HepG2 (cell line): Measurements from ENCODE around the gene ZDHHC7. TPM values are rescaled to one million over a fixed set of nuclear protein-coding genes. Genes with fewer than 3 reads are reported as not detected.

Experiments used
- ATAC-seq: fragments of 200-7000 bp; cut with Tn5 transposase; 3 replicates; pipeline ENCODE4 v1.9.1; 2020; ENCODE audit warnings: mild to moderate bottlenecking, moderate library complexity
- BruUV-seq: library from RNA; stranded (reverse); fragments of 400-500 nt; replicated peaks from 2 replicates; lab custom pipeline; 2021; lab: Mats Ljungman, UMichigan
- CTCF ChIA-PET: fragments of 300-600 bp; formaldehyde crosslinking; extraction: SDS; loops from one replicate; lab custom pipeline; 2021; ENCODE audit warnings: low total read pairs, inconsistent platforms, low intra/inter-chr PET ratio; lab: Yijun Ruan, JAX
- POLR2A ChIA-PET: fragments of 350-600 bp; sonication (Branson Sonifier 250); formaldehyde crosslinking; loops from one replicate; lab custom pipeline; 2020; ENCODE audit warnings: antibody characterized with exemption, inconsistent platforms; lab: Yijun Ruan, JAX
- DNase-seq: peaks from one replicate; pipeline ENCODE4 v3.0.0-alpha.2; 2015; ENCODE audit warnings: low spot score
- FAIRE-seq: peaks from 3 replicates; lab custom pipeline; 2011; peaks lifted over from hg19 to GRCh38; lab: Jason Lieb, UNC
- H2AFZ ChIP-seq: one replicate; pipeline ENCODE4 v1.6.1; 2011; ENCODE audit warnings: low read length, inconsistent platforms
- H3K27ac ChIP-seq: fragments of 300-600 bp; 3 replicates; pipeline ENCODE4 v1.8.0; 2011; ENCODE audit warnings: mixed run types, mild to moderate bottlenecking, mixed read lengths, low read length, inconsistent platforms; ENCODE audit not compliant: insufficient read depth; ENCODE audit errors: extremely low read length
- H3K27me3 ChIP-seq, 2 experiments: fragments of 200-600 bp in 1 of 2; 2 replicates in 1 of 2; 3 replicates in 1 of 2; pipeline versions ENCODE4 v1.6.0 to v1.8.0; 2011; ENCODE audit warnings: low read length in 2 of 2, mild to moderate bottlenecking in 2 of 2, moderate library complexity in 2 of 2, inconsistent platforms in 1 of 2; ENCODE audit not compliant: insufficient read depth in 2 of 2, control insufficient read depth in 1 of 2
- H3K36me3 ChIP-seq, 2 experiments: fragments of 200-600 bp in 1 of 2; replicated peaks in 1 of 2; 2 replicates in 1 of 2; 3 replicates in 1 of 2; pipeline versions ENCODE4 v1.5.1 to v1.8.0; 2011; ENCODE audit warnings: low read length in 2 of 2, inconsistent platforms in 1 of 2; ENCODE audit not compliant: insufficient read depth in 2 of 2, control insufficient read depth in 1 of 2
- H3K4me1 ChIP-seq: 2 replicates; pipeline ENCODE4 v1.5.1; 2012; ENCODE audit warnings: low read length, inconsistent platforms; ENCODE audit not compliant: insufficient read depth
- H3K4me2 ChIP-seq: 2 replicates; pipeline ENCODE4 v1.6.0; 2011; ENCODE audit warnings: low read depth, low read length, inconsistent platforms
- H3K4me3 ChIP-seq, 3 experiments: fragments of 200-600 bp in 1 of 3; sonication (generic), shearing (Covaris generic) in 1 of 3; replicated peaks in 1 of 3; 2 replicates each; pipeline ENCODE4 v1.5.1; 2011 to 2016; ENCODE audit warnings: low read length in 3 of 3, inconsistent platforms in 2 of 3, low read depth in 2 of 3, mild to moderate bottlenecking in 2 of 3, control low read depth in 1 of 3, mixed read lengths in 1 of 3; ENCODE audit not compliant: insufficient read depth in 1 of 3
- H3K79me2 ChIP-seq: one replicate; pipeline ENCODE4 v1.6.1; 2011; ENCODE audit warnings: low read length, inconsistent platforms; ENCODE audit not compliant: insufficient read depth
- H3K9ac ChIP-seq: 2 replicates; pipeline ENCODE4 v1.6.0; 2011; ENCODE audit warnings: mild to moderate bottlenecking, low read depth, low read length, inconsistent platforms; ENCODE audit not compliant: insufficient read depth
- H3K9me3 ChIP-seq: 2 replicates; pipeline ENCODE4 v1.5.1; 2012; ENCODE audit warnings: mild to moderate bottlenecking, low read length
- H4K20me1 ChIP-seq: 2 replicates; pipeline ENCODE4 v1.6.0; 2011; ENCODE audit warnings: inconsistent platforms, mild to moderate bottlenecking, low read length, moderate library complexity; ENCODE audit not compliant: insufficient read depth
- AHR ChIP-seq: IDR thresholded peaks from 2 replicates; pipeline ENCODE4 v1.6.1; 2018; ENCODE audit warnings: missing genetic modification reagents, missing compliant biosample characterization
- BORCS8-MEF2B ChIP-seq: sonication (generic); formaldehyde crosslinking; IDR thresholded peaks from 2 replicates; pipeline ENCODE4 v1.8.0; 2022; ENCODE audit warnings: mild to moderate bottlenecking, missing genetic modification reagents
- GPBP1L1 ChIP-seq: sonication (generic); formaldehyde crosslinking; IDR thresholded peaks from 2 replicates; pipeline ENCODE4 v1.5.0; 2020; ENCODE audit warnings: mild to moderate bottlenecking, missing genetic modification reagents
- TRIM24 ChIP-seq: sonication (generic); formaldehyde crosslinking; IDR thresholded peaks from 2 replicates; pipeline ENCODE4 v1.8.0; 2022; ENCODE audit warnings: mild to moderate bottlenecking, missing genetic modification reagents
- ZMYM3 ChIP-seq: sonication (generic); formaldehyde crosslinking; IDR thresholded peaks from 2 replicates; pipeline ENCODE4 v1.5.1; 2020; ENCODE audit warnings: mild to moderate bottlenecking, missing genetic modification reagents
- ZNF10 ChIP-seq: sonication (generic); formaldehyde crosslinking; IDR thresholded peaks from 2 replicates; pipeline ENCODE4 v1.4.0; 2020; ENCODE audit warnings: mild to moderate bottlenecking, low read depth, missing genetic modification reagents, borderline replicate concordance
- ZNF276 ChIP-seq: sonication (generic); formaldehyde crosslinking; IDR thresholded peaks from 2 replicates; pipeline ENCODE4 v1.4.0; 2020; ENCODE audit warnings: mild to moderate bottlenecking, low read depth, missing genetic modification reagents
- WGBS: methylation state at CpG from one replicate; pipeline ENCODE4 v1.1.6; 2017; ENCODE audit warnings: low lambda C conversion rate; 5-methylcytosine and 5-hydroxymethylcytosine counted together
- in situ Hi-C: cut with HindIII; loops from 2 replicates; pipeline ENCODE4 v1.10.0; 2017; ENCODE audit warnings: low pct_unique_long_range_greater_than_20kb; ENCODE audit not compliant: extremely low pct_ligation_motif_present
- intact Hi-C: fragments of 100-400 bp; cut with micrococcal nuclease; formaldehyde crosslinking; loops from one replicate; pipeline ENCODE4 v1.10.0; 2022; ENCODE audit not compliant: unreplicated experiment
- polyA plus RNA-seq, 8 experiments: library from polyadenylated mRNA; depleted of rRNA in 3 of 8; stranded (reverse) in 7 of 8; unstranded in 1 of 8; fragments of >200 nt; fragmentation: Illumina TruSeq in 4 of 8; extraction: Trizol in 4 of 8; gene quantifications; 2 replicates each; pipeline versions ENCODE4 v1.2.1 to v1.2.3, GENCODE V29; 2011 to 2016; ENCODE audit warnings: low read depth in 4 of 8, missing spikeins in 1 of 8, mixed read lengths in 1 of 8; ENCODE audit not compliant: insufficient read depth in 1 of 8
- total RNA-seq, 5 experiments: library from RNA; depleted of rRNA; stranded (reverse); fragments of >200 nt; fragmentation: Illumina TruSeq; extraction: Trizol; gene quantifications; 2 replicates each; pipeline ENCODE4 v1.2.3, GENCODE V29; 2016; ENCODE audit warnings: low read depth in 1 of 5
- TF ChIP-seq, protein P1 (sequence below): sonication (generic); formaldehyde crosslinking; IDR thresholded peaks from 2 replicates; pipeline ENCODE4 v1.4.0; 2020; ENCODE audit warnings: mild to moderate bottlenecking, missing genetic modification reagents, borderline replicate concordance
- TF ChIP-seq, protein P2 (sequence below): sonication (generic); formaldehyde crosslinking; IDR thresholded peaks from 2 replicates; pipeline ENCODE4 v1.5.0; 2020; ENCODE audit warnings: missing genetic modification reagents
- TF ChIP-seq, protein P3 (sequence below): IDR thresholded peaks from 2 replicates; pipeline ENCODE4 v1.6.1; 2016; ENCODE audit warnings: low read depth

Gene ZDHHC7
- total and polyA plus RNA-seq, 2 of the 13 experiments (the other 11 are each of a cell fraction or from before 2014, with no cell fraction given) = 46.8 to 67.6 TPM

DNA sequence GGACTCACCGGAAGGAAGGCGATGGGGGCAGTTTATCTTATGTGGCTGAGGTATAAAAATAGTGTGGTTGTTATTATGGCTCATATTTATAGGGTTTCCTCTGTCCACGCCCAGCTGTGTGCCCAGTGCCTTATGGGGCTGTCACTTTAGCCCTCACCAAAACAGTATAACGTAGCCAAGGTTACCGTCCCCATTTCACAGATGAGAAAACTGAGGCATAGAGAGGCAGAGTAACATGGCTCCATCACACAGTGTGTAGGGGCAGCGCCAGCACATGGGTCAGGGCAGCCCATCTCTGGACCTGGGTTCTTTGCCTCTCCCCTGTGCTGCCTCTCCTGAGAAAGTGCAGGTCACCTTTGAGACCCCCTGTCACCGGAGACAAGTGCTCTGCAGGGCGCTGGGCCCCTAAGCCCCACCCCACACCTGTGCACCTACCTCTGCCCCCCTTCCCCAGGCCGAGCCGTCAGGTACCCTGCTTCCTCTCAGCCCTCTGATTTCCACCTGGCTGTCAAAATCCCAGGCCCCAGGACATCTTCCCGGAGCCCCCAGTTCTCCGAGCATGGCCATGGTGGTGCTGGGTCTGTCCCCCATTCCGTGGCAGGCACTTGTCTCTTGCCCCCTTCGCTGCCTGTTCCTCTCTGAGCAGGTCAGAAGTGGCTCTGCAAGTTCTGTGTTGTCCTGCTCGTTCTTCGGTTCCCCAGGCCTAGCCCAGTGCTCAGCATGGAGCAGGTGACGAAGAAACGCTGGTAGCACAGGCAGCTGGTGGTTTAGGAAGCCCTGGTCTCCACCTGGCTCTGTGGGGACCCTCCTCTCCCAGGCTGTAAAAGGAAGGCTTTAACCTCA is 23.5 kb upstream of the ZDHHC7 start:
- no peak for FAIRE-seq
- TF ChIP-seq ZNF10 (CRISPR knock-in tag) (no peak), BORCS8-MEF2B (CRISPR knock-in tag) (0 out of 2 replicates have a peak, but pooled peaks have one; percentile 55), AHR (no peak), ZNF276 (CRISPR knock-in tag) (no peak), GPBP1L1 (CRISPR knock-in tag) (no peak), ZMYM3 (CRISPR knock-in tag) (0 out of 2 replicates have a peak, but pooled peaks have one; percentile 48), TRIM24 (CRISPR knock-in tag) (no peak)
- TF ChIP-seq, protein P1, sequence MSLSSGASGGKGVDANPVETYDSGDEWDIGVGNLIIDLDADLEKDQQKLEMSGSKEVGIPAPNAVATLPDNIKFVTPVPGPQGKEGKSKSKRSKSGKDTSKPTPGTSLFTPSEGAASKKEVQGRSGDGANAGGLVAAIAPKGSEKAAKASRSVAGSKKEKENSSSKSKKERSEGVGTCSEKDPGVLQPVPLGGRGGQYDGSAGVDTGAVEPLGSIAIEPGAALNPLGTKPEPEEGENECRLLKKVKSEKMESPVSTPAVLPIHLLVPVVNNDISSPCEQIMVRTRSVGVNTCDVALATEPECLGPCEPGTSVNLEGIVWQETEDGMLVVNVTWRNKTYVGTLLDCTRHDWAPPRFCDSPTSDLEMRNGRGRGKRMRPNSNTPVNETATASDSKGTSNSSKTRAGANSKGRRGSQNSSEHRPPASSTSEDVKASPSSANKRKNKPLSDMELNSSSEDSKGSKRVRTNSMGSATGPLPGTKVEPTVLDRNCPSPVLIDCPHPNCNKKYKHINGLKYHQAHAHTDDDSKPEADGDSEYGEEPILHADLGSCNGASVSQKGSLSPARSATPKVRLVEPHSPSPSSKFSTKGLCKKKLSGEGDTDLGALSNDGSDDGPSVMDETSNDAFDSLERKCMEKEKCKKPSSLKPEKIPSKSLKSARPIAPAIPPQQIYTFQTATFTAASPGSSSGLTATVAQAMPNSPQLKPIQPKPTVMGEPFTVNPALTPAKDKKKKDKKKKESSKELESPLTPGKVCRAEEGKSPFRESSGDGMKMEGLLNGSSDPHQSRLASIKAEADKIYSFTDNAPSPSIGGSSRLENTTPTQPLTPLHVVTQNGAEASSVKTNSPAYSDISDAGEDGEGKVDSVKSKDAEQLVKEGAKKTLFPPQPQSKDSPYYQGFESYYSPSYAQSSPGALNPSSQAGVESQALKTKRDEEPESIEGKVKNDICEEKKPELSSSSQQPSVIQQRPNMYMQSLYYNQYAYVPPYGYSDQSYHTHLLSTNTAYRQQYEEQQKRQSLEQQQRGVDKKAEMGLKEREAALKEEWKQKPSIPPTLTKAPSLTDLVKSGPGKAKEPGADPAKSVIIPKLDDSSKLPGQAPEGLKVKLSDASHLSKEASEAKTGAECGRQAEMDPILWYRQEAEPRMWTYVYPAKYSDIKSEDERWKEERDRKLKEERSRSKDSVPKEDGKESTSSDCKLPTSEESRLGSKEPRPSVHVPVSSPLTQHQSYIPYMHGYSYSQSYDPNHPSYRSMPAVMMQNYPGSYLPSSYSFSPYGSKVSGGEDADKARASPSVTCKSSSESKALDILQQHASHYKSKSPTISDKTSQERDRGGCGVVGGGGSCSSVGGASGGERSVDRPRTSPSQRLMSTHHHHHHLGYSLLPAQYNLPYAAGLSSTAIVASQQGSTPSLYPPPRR (CRISPR knock-in tag) = no peak
- TF ChIP-seq, protein P2, sequence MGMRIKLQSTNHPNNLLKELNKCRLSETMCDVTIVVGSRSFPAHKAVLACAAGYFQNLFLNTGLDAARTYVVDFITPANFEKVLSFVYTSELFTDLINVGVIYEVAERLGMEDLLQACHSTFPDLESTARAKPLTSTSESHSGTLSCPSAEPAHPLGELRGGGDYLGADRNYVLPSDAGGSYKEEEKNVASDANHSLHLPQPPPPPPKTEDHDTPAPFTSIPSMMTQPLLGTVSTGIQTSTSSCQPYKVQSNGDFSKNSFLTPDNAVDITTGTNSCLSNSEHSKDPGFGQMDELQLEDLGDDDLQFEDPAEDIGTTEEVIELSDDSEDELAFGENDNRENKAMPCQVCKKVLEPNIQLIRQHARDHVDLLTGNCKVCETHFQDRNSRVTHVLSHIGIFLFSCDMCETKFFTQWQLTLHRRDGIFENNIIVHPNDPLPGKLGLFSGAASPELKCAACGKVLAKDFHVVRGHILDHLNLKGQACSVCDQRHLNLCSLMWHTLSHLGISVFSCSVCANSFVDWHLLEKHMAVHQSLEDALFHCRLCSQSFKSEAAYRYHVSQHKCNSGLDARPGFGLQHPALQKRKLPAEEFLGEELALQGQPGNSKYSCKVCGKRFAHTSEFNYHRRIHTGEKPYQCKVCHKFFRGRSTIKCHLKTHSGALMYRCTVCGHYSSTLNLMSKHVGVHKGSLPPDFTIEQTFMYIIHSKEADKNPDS (CRISPR knock-in tag) = no peak
- TF ChIP-seq, protein P3, sequence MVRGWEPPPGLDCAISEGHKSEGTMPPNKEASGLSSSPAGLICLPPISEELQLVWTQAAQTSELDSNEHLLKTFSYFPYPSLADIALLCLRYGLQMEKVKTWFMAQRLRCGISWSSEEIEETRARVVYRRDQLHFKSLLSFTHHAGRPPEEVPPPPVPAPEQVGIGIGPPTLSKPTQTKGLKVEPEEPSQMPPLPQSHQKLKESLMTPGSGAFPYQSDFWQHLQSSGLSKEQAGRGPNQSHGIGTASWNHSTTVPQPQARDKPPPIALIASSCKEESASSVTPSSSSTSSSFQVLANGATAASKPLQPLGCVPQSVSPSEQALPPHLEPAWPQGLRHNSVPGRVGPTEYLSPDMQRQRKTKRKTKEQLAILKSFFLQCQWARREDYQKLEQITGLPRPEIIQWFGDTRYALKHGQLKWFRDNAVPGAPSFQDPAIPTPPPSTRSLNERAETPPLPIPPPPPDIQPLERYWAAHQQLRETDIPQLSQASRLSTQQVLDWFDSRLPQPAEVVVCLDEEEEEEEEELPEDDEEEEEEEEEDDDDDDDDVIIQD (CRISPR knock-in tag) = no peak

More for the DNA sequence above, 23.5 kb upstream of the ZDHHC7 start:
- no peak overlapping the region for H3K27ac ChIP-seq
- no peaks in the 10 kb centered on the region for H3K79me2 ChIP-seq
- no peaks in the 10 kb centered on the region for H3K9me3 ChIP-seq
- ChIA-PET CTCF (no interaction called here), POLR2A (no interaction called here)
- ATAC-seq (peak; percentile 72), DNase-seq (no peak)
- whole genome bisulfite sequencing = 56% methylated on average over 18 of the region's 18 CpGs
- no peaks in the 10 kb centered on the region for H4K20me1 ChIP-seq
- peak overlapping the region; percentile 67 for H2AFZ ChIP-seq
- H3K4me3 ChIP-seq = no peak overlapping the region
- no TSS peak for BruUV-seq
- H3K9ac ChIP-seq = peak overlapping the region; percentile 1; the same call in 1 of the 2 replicates
- intact Hi-C loops = no loop called here
- peaks cover 7% of the 10 kb centered on the region; the same call in 1 of the 2 replicates for H3K4me1 ChIP-seq
- in situ Hi-C loops = no loop called here
- H3K4me2 ChIP-seq = peak overlapping the region; percentile 34; the same call in 1 of the 2 replicates
- no peaks in the 10 kb centered on the region for H3K36me3 ChIP-seq
- H3K27me3 ChIP-seq = peaks cover 0 to 15% of the 10 kb centered on the region in 2 experiments; a peak in 4 of 5 replicates
